WI38 (cell line): ENCODE results near the gene POLDIP2.

Source experiments
- H3K4me3 ChIP-seq: 2 replicates; pipeline ENCODE4 v1.5.1; 2011; ENCODE audit warnings: low read depth, mild to moderate bottlenecking, control low read depth, low read length
- CTCF ChIP-seq: IDR thresholded peaks from 2 replicates; pipeline ENCODE4 v1.5.1; 2012; ENCODE audit warnings: low read depth, mild to moderate bottlenecking, control low read depth, low read length

Gene POLDIP2

GRCh38 chr17:28318759-28319597 is 38.3 kb downstream of the POLDIP2 start, which contains the start of gene TMEM97:
Gene TMEM97 (plus strand): TSS chr17:28319200. CDS start chr17:28319240, 40 bp downstream.
- H3K4me3 ChIP-seq: peak within 1 kb of the TSS; percentile 58
- no peak for TF ChIP-seq CTCF

DNA sequence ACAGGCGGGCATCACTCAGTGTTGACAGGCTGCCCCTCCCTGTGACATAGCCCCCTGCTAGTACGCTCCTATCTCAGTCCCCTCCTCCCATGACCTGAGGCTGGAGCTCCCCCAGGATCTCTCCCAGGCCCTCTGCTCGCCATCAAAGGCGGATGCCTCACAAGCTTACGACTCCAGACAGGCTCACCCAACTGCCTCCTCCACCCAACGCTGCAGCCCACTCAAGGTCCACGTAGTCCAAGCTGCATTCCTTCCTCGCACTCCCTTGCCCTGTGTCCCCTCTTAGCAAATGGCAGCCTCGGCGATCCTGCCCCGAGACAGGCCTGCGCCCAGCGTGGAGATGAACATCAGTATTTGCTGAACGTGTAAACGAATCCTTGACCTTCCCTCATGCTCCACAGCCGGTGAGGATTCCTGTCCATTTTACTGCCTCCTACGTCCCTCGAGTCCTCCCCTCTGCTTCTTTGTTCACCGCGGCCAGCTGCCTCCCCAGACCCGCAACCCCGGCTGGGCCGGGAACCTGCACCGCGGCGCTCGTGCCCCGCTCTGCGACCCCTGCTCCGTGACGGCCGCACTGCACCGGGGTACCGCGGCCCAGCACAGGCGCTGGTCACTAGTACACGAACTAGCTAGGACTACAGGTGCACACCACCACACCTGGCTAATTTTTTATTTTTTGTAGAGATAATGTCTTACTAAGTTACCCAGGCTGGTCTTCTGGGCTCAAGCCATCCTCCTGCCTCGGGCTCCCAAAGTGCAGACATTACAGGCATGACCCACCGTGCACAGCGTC is 39.2 kb downstream of the POLDIP2 start:
- H3K4me3 ChIP-seq: peak overlapping the region; percentile 58
- TF ChIP-seq CTCF: no peak

- no peak for TF ChIP-seq CTCF
- no peak overlapping the region for H3K4me3 ChIP-seq
These were observed 40.0 kb downstream of the POLDIP2 start for GRCh38 chr17:28317099-28317965.

DNA sequence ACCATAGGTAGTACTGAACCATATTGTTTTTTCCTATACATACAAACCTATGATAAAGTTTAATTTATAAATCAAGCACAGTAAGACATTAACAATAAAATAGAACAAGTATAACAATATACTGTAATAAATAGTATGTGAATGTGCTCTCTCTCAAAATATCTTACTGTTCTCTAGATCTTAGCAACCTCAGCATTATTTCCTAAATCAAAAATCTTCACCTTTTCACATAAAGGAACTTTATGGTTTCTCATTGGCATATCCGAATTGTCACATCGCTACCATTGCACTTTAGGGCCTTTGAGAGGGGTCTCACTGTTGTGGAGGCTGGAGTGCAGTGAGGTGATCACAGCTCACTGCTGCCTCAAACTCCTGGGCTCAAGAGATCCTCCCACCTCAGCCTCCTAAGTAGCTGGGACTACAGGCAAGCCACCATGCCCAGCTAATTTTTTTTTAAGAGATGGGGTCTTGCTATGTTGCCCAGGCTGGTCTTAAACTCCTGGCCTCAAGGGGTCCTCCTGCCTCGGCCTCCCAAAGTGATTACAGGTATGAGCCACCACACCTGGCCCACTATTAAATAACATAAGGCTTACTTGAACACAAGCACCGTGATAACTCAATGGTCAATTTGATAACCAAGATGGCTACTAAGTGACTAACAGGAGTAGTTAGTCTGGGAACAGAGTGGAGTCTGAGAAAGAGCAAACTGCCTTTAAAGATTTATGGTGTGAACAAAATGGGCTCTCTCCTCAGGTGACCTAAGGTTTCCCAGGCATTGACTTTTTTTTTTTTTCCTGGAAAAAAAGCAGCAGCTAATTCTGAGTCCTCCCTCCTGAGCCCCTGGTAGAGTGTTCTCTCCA is 41.3 kb downstream of the POLDIP2 start:
- H3K4me3 ChIP-seq: no peak overlapping the region
- no peak for TF ChIP-seq CTCF

DNA sequence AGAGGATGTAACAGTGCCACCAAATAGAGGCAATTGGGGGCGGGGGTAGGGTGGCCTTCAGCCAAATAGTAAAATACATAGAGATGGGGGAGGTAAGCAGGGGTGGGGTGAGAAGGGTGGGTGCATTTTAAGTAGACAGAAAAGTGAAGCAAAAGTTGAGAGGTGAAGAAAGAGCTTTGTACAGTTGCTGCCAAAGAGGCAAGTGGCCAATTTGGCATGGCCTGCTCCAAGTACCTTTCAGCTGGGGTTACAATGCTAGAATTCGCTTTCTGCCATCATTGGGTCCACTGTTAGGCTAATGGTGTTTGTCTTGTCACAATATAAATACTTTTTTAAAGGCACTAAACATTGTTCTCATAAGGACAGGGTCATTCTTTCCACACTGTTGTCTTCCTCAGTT is 43.5 kb downstream of the POLDIP2 start:
- no peak overlapping the region for H3K4me3 ChIP-seq
- no peak for TF ChIP-seq CTCF

GRCh38 chr17:28306954-28307401 is 50.3 kb downstream of the POLDIP2 start:
- no peak overlapping the region for H3K4me3 ChIP-seq
- no peak for TF ChIP-seq CTCF
